Ovary (tissue), 9 donors: ENCODE data around the gene TIMELESS. TPM values are rescaled to one million over a fixed set of nuclear protein-coding genes. Genes with fewer than 3 reads are reported as not detected.

ENCODE experiments used
- DNase-seq, 5 donors: peaks; one replicate each; pipeline ENCODE4 v3.0.0-alpha.2; 2019 to 2020
- H3K27ac ChIP-seq, 2 donors: fragments of 200-600 bp; one replicate each; pipeline versions ENCODE4 v1.5.1 to v1.8.0; 2019 to 2022
- H3K27me3 ChIP-seq: fragments of 200-600 bp; one replicate; pipeline ENCODE4 v1.8.0; 2022
- H3K36me3 ChIP-seq: fragments of 200-600 bp; sonication (generic); one replicate; pipeline ENCODE4 v1.5.1; 2019
- H3K4me1 ChIP-seq: one replicate; pipeline ENCODE4 v1.8.1; 2013; ENCODE audit warnings: mild to moderate bottlenecking, moderate library complexity; ENCODE audit not compliant: insufficient read depth
- H3K4me3 ChIP-seq: fragments of 200-600 bp; sonication (generic); one replicate; pipeline ENCODE4 v1.5.1; 2017
- H3K9me3 ChIP-seq, 2 donors: fragments of 200-600 bp in 1 of 2; sonication (generic) in 1 of 2; one replicate each; pipeline versions ENCODE4 v1.5.1 to v1.8.1; 2013 to 2019; ENCODE audit warnings: mild to moderate bottlenecking in 1 of 2, moderate library complexity in 1 of 2
- EP300 ChIP-seq: sonication (generic); formaldehyde crosslinking; IDR thresholded peaks from one replicate; pipeline ENCODE4 v1.6.1; 2017; ENCODE audit warnings: antibody characterized with exemption
- POLR2A ChIP-seq: fragments of 450-650 bp; IDR thresholded peaks from one replicate; pipeline ENCODE4 v1.6.1; 2017; ENCODE audit warnings: antibody characterized with exemption, mild to moderate bottlenecking, moderate library complexity
- WGBS, 3 donors: extraction: QIAGEN DNeasy Blood & Tissue Kit in 1 of 3; methylation state at CpG; one replicate each; pipeline versions ENCODE4 v1.1.5 to v1.1.7; 2013 to 2017; 5-methylcytosine and 5-hydroxymethylcytosine counted together
- intact Hi-C, 4 donors: fragments of 100-400 bp; cut with DNase I; formaldehyde crosslinking; loops; one replicate each; pipeline versions ENCODE4 v1.11.0 to v1.15.1; 2022 to 2023
- polyA plus RNA-seq, 2 donors: library from polyadenylated mRNA; stranded (reverse); fragments of 200-250 nt in 1 of 2; fragments of 350-450 nt in 1 of 2; fragmentation: Illumina TruSeq in 1 of 2; extraction: RNeasy Lipid Tissue Mini Kit (QIAGEN cat#74804) in 1 of 2; gene quantifications; one replicate each; pipeline ENCODE4 v1.2.3, GENCODE V29; 2013 to 2014
- total RNA-seq, 7 donors: library from RNA; depleted of rRNA in 2 of 7; stranded (reverse); fragments of >200 nt in 2 of 7; fragmentation: NEBNext Ultra II Directional in 3 of 7; extraction: Animal tissue kit (Norgen Biotek cat#: 25700) in 3 of 7; gene quantifications; one replicate each; pipeline versions ENCODE4 v1.1.0 to v1.2.4, GENCODE V29; 2016 to 2023
- TF ChIP-seq, protein P1 (sequence below), 3 donors: fragments of 450-650 bp in 2 of 3; fragments of 200-600 bp in 1 of 3; IDR thresholded peaks; one replicate each; pipeline versions ENCODE4 v1.5.1 to v1.8.0; 2016 to 2022; ENCODE audit warnings: antibody characterized with exemption in 3 of 3, mild to moderate bottlenecking in 1 of 3
- donor health status: DM: no; HTN: no; CAD: no; lungs with moderate emphysema.
- donor health status: DM: no; HTN: no; CAD: no.
- donor health status: Bipolar disorder and iron deficiency.
- donor health status: DM: yes; HTN: yes; CAD: no.
- donor health status: DM: no; HTN: no; CAD: no.
- donor health status: DM: yes; HTN: yes; CAD: no.

TIMELESS gene
- total and polyA plus RNA-seq, 9 donors, result 2.1 to 6.4 (median 3.2) TPM

DNA sequence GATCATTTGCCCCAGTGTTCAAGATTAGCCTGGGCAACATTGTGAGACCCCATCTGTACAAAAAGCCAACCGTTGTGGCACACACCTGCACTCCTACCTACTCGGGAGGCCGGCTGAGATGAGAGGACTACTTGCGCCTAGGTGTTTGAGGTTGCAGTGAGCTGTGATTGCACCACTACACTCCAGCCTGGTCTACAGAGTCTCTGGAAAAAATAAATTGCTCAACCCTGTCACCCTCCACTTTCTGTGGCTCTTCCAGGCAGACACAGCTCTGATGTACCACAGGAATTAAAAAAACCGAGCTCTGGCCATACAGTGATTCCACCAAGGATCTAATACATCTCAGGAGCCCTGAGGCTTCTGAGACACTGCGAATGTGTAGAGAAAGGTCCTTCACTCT lies 14.4 kb downstream of the TIMELESS start:
- Histone ChIP-seq H3K36me3 (no peaks in the 10 kb centered on the region), H3K4me3 (no peak overlapping the region), H3K27me3 (no peaks in the 10 kb centered on the region), H3K4me1 (no peaks in the 10 kb centered on the region), H3K9me3 (no peaks in the 10 kb centered on the region), H3K27ac (no peak overlapping the region)
- intact Hi-C loops, result no loop called here
- DNase-seq, result no peak
- TF ChIP-seq, protein P1, sequence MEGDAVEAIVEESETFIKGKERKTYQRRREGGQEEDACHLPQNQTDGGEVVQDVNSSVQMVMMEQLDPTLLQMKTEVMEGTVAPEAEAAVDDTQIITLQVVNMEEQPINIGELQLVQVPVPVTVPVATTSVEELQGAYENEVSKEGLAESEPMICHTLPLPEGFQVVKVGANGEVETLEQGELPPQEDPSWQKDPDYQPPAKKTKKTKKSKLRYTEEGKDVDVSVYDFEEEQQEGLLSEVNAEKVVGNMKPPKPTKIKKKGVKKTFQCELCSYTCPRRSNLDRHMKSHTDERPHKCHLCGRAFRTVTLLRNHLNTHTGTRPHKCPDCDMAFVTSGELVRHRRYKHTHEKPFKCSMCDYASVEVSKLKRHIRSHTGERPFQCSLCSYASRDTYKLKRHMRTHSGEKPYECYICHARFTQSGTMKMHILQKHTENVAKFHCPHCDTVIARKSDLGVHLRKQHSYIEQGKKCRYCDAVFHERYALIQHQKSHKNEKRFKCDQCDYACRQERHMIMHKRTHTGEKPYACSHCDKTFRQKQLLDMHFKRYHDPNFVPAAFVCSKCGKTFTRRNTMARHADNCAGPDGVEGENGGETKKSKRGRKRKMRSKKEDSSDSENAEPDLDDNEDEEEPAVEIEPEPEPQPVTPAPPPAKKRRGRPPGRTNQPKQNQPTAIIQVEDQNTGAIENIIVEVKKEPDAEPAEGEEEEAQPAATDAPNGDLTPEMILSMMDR (IDR thresholded peaks at IDR 0.05), result no peak
- TF ChIP-seq EP300, result no peak
- TF ChIP-seq POLR2A, result no peak
- WGBS, 3 donors, result 93 to 96% (median 96%) methylated on average over 6 of the region's 6 CpGs

DNA sequence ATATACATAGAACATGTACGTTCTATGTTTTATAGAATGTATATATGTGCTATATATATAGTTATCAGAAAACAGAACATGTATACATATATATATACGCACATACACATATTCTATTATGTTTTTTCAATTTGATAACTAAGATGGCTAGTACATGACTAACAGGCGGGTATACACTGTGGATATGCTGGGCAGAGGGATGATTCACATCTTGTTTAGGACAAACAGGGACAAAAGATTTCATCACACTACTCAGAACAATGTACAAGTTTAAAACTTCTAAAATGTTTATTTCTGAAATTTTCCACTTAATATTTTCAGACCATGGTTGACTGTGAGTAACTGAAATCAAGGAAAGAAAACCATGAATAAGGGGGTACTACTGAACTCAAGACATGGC lies 17.4 kb downstream of the TIMELESS start:
- intact Hi-C loops, result no loop called here
- Histone ChIP-seq H3K27ac (no peak overlapping the region), H3K27me3 (no peaks in the 10 kb centered on the region), H3K4me3 (no peak overlapping the region), H3K9me3 (no peaks in the 10 kb centered on the region), H3K36me3 (no peaks in the 10 kb centered on the region), H3K4me1 (no peaks in the 10 kb centered on the region)
- WGBS, 3 donors, result 95 to 98% (median 97%) methylated on average over 3 of the region's 3 CpGs
- no peak for DNase-seq
- TF ChIP-seq POLR2A (no peak), EP300 (no peak)
- TF ChIP-seq, protein P1 (IDR thresholded peaks at IDR 0.05), result no peak

GRCh38 chr12:56431288-56431687 lies 17.9 kb downstream of the TIMELESS start:
- Histone ChIP-seq H3K27ac (no peak overlapping the region), H3K4me1 (no peaks in the 10 kb centered on the region), H3K36me3 (no peaks in the 10 kb centered on the region), H3K9me3 (no peaks in the 10 kb centered on the region), H3K27me3 (no peaks in the 10 kb centered on the region), H3K4me3 (no peak overlapping the region)
- TF ChIP-seq, protein P1 (IDR thresholded peaks at IDR 0.05), result no peak
- TF ChIP-seq EP300 (no peak), POLR2A (no peak)
- no peak for DNase-seq
- intact Hi-C loops, result no loop called here
- 97 to 98% (median 98%) methylated on average over 11 of the region's 11 CpGs for WGBS, 3 donors

DNA sequence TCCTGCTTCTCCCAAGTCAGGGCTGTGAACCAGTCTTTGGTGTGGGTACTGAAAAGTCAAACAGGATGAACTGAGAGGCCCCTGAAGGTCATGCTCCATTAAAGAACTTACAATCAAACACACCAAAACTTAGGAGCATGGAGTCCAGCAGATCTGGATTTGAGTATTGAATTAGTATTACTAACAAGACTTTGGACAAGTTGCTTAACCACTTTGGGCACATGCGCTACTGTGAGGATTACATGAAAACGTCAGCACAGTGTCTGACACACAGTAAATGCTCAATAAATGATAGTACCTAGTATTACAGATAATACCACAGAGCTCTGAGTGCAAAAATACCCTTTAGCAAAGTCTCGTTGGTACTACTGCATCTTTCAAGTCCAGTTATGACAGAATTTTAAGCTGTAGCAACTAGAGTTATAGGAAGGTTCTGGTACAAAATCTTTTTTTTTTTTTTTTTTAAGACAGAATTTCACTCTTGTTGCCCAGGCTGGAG lies 23.2 kb downstream of the TIMELESS start:
- H3K4me3 ChIP-seq, result no peak overlapping the region
- H3K27ac ChIP-seq, result no peak overlapping the region
- WGBS, 3 donors, result 59 to 61% (median 60%) methylated on average over 3 of the region's 3 CpGs
- no peaks in the 10 kb centered on the region for H3K27me3 ChIP-seq
- no peaks in the 10 kb centered on the region for H3K36me3 ChIP-seq
- TF ChIP-seq POLR2A (no peak), EP300 (no peak)
- TF ChIP-seq, protein P1 (IDR thresholded peaks at IDR 0.05), result no peak
- H3K4me1 ChIP-seq, result no peaks in the 10 kb centered on the region
- intact Hi-C loops, result no loop called here
- no peak for DNase-seq
- H3K9me3 ChIP-seq, result no peaks in the 10 kb centered on the region
